Activated naive CD4-positive, alpha-beta T cell treated with anti-CD3 and anti-CD28 coated beads, Interleukin-2, amount 50 U/mL, for 72 hours (primary cell): ENCODE measurements around the gene SRP68. TPM values are rescaled to one million over a fixed set of nuclear protein-coding genes. Genes with fewer than 3 reads are reported as not detected.
A peak's percentile ranks its signal among the peaks of the same experiment; 100 is the strongest.

Experiments used
- ATAC-seq, 2 donors: fragments of 150-1000 bp; cut with Tn5 transposase; 2 replicates each; pipeline ENCODE4 v1.10.0; 2021; ENCODE audit warnings: mild to moderate bottlenecking in 2 of 2, moderate library complexity in 2 of 2
- DNase-seq, 2 donors: peaks; one replicate each; pipeline ENCODE4 v3.0.0; 2021 to 2022; ENCODE audit warnings: low spot score in 2 of 2
- H3K27ac Mint-ChIP-seq, 2 donors: one replicate each; pipeline ENCODE4 v1.8.0; 2022; ENCODE audit warnings: mild to moderate bottlenecking in 2 of 2, mixed read lengths in 2 of 2
- H3K36me3 Mint-ChIP-seq, 2 donors: one replicate each; pipeline ENCODE4 v1.8.0; 2022; ENCODE audit warnings: mixed read lengths in 2 of 2
- H3K9me3 Mint-ChIP-seq, 2 donors: one replicate each; pipeline ENCODE4 v1.8.0; 2022; ENCODE audit warnings: mixed read lengths in 2 of 2
- total RNA-seq, 2 donors: library from RNA; stranded (reverse); gene quantifications; one replicate each; pipeline ENCODE4 v1.2.3, GENCODE V29; 2022

The SRP68 gene
- total RNA-seq, 2 donors from 2014 or later = 78.8 to 162 TPM

GRCh38 chr17:76018801-76019200, 53.5 kb downstream of the SRP68 start:
- ATAC-seq = no peak
- Mint-ChIP-seq H3K27ac (peak overlapping the region in 1 of 2 donors; percentile 76), H3K36me3 (no peaks in the 10 kb centered on the region), H3K9me3 (no peaks in the 10 kb centered on the region)
- no peak for DNase-seq

DNA sequence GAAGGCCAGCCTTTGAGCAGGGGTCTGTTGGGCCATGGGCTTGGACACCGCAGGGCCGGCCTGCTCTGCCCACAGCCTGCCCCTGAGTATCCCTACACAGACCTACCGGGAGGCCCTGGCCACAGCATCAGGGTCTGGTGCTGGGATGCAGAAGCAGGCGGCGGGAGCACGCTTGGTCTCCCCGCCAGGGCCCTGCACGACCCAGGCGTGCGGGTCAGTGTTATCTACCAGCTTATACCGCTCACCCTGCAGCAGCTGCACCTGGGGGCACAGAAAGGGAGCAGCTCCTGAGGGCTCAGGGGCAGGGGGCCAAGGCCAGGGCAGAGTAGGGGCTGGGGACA, 54.0 kb downstream of the SRP68 start:
- Mint-ChIP-seq H3K27ac (peak overlapping the region in 1 of 2 donors; percentile 76), H3K9me3 (no peaks in the 10 kb centered on the region), H3K36me3 (no peaks in the 10 kb centered on the region)
- no peak for ATAC-seq
- DNase-seq = no peak

GRCh38 chr17:76017481-76018339, 54.6 kb downstream of the SRP68 start:
- no peak overlapping the region for H3K27ac Mint-ChIP-seq

DNA sequence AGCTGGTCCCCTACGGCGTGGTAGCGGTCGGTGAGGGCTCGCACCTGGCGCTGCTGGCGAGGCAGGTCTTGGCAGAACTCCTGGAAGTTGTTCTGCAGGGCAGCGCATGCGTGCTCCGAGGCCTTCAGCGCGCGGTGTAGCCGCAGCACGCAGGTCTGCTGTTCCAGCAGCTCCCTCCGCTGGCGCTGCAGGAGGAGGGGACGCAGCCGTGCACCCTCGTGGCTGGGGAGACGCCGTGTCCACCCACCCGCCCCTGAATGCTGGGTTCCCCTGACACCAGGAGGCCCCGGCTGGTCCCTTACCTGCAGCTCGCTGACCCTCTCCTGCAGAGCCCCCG, 57.4 kb downstream of the SRP68 start:
- Mint-ChIP-seq H3K27ac (no peak overlapping the region), H3K9me3 (no peaks in the 10 kb centered on the region), H3K36me3 (no peaks in the 10 kb centered on the region)
- DNase-seq = no peak
- ATAC-seq = no peak

More at GRCh38 chr17:76017481-76018339, 54.6 kb downstream of the SRP68 start:
- Mint-ChIP-seq H3K9me3 (no peaks in the 10 kb centered on the region), H3K36me3 (no peaks in the 10 kb centered on the region)
- DNase-seq = no peak
- no peak for ATAC-seq

DNA sequence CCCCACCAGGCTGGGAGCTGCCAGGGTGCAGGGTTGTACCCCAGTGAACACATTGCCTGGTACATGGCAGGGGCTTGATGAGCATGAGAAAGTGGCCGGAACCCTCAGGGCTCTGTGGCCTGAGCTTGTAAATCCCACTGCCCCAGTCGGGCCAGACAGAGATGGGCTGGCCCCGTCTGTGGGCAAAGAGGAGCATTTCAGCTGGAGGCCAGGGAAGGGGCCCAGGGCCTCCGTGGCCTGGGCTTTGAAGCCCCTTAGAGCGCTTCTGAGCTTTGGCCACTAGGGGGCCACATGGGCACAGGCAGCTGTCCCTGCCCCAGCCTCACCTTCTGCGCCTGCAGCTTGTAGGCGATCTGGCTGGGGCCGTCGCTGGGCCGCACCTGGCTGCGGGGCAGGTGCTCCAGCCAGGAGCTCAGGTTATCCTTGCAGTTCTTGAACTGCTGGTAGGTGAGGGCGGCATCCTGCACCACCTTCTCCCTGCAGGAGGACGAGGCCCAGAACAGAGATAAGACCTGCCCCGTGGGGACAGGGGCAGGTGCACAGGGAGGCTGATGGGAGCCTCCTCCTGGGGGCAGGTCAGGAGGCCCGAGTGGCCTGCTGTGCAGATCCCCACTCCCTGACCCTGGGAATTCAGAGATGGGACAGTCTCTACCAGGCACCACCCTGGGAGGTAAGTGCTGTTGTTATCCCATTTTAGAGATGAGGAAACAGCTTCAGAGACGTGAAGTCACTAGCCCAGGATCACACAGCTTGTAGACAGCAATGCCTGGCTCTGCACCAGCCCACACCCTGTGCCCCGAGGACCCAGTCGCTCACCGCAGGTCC, 58.0 kb downstream of the SRP68 start:
- Mint-ChIP-seq H3K36me3 (no peaks in the 10 kb centered on the region), H3K27ac (peak overlapping the region in 1 of 2 donors; percentile 54), H3K9me3 (no peaks in the 10 kb centered on the region)
- DNase-seq (peak; percentile 79 to 84), ATAC-seq (peak; percentile 98)

DNA sequence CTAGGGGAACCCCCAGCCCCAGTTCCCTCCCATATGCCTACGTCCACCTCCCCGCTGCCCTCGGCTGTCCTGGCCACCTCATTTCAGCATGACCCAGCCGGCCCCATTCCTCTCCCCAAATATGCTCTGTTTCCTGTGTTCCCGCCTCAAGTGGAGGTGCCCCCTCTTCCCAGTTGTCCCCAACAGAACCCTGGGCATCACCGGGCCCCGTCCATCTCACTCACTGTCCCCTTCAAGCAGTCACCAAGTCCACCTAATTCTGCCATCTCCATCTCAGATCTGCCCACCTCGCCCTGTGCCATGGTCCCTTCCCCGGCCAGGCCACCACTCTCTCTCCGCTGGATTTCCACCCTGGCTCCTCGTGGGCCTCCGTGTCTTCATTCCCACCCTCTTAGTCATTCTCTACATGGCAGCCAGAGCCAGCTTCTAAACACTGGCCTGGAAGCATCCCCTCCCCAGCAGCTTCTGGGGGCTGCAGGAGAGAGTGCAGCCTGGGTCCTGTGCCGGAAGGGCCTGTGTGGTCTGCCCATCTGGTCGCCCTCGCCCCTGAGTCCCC, 58.9 kb downstream of the SRP68 start:
- H3K9me3 Mint-ChIP-seq = no peaks in the 10 kb centered on the region
- ATAC-seq (no peak), DNase-seq (no peak)
- H3K27ac Mint-ChIP-seq = peak overlapping the region in 1 of 2 donors; percentile 54
- no peaks in the 10 kb centered on the region for H3K36me3 Mint-ChIP-seq

- Mint-ChIP-seq H3K36me3 (no peaks in the 10 kb centered on the region), H3K9me3 (no peaks in the 10 kb centered on the region), H3K27ac (no peak overlapping the region)
- DNase-seq = no peak
- ATAC-seq = no peak
These were observed 60.4 kb downstream of the SRP68 start for GRCh38 chr17:76011951-76012350.

GRCh38 chr17:76009969-76010661, 62.2 kb downstream of the SRP68 start:
- DNase-seq (no peak), ATAC-seq (no peak)
- H3K27ac Mint-ChIP-seq = peak overlapping the region in 1 of 2 donors; percentile 34
- no peaks in the 10 kb centered on the region for H3K36me3 Mint-ChIP-seq
- H3K9me3 Mint-ChIP-seq = no peaks in the 10 kb centered on the region

DNA sequence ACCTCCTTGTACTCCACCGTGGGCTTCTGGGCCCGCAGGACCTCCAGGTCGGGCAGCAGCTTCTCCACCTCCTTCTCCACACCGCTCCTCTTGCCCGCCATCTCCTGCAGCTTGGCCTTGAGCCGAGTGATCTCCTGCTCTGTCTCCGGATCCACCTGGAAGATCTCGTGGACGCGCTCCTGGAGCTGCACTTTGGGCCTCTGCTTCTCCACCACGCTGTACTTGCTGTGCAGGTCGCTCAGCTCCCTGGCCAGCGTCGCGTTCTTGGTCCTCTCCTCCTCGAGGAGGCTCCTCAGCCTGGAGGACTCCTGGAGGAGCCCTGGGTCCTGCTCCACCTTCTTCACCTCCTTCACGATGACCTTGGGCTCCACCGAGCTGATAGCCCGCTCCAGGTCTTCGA, 62.9 kb downstream of the SRP68 start:
- Mint-ChIP-seq H3K27ac (peak overlapping the region; percentile 19 to 57), H3K36me3 (no peaks in the 10 kb centered on the region), H3K9me3 (no peaks in the 10 kb centered on the region)
- no peak for DNase-seq
- ATAC-seq = no peak

DNA sequence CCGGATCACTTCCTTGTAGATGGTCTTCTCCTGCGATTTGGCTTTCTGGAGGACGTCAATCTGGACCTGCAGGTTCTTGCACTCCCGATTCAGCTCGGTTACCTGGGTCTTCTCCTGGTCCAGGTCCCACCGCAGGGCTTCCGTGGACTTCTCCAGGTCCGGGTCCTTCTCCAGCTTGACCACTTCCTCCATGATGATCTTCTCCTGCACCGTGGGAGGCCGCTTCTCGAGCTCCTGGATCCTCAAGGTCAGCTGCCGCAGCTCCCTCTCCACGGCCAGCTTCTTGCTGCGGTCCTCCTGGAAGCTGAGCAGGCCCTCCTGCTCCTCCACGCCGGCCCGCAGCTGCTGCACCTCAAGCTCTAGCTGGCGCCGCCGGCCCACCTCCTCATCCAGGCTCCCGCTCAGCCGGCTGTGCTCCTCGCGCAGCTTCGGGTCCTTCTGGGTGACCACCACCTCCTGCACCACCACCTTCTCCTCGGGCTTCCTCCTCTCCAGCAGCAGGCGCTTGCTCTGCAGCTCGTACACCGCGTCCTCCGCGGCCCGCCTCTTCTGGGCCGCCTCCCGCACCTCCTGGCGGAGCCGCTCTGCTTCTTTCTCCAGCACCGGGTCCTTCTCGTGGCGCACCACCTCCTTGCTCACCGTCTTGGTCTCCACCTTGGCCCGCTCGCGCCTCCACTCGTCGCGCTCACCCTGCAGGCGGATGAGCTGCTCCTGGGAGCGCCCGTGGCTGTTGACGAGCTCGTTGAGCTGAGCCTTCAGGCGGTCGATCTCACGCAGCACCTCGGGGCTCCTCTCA, 63.5 kb downstream of the SRP68 start:
- peak overlapping the region in 1 of 2 donors; percentile 57 for H3K27ac Mint-ChIP-seq
- H3K9me3 Mint-ChIP-seq = no peaks in the 10 kb centered on the region
- no peaks in the 10 kb centered on the region for H3K36me3 Mint-ChIP-seq
- ATAC-seq (no peak), DNase-seq (no peak)

- Mint-ChIP-seq H3K27ac (no peak overlapping the region), H3K36me3 (no peaks in the 10 kb centered on the region), H3K9me3 (no peaks in the 10 kb centered on the region)
- ATAC-seq (no peak), DNase-seq (no peak)
These were observed 64.1 kb downstream of the SRP68 start for GRCh38 chr17:76008208-76008607.

DNA sequence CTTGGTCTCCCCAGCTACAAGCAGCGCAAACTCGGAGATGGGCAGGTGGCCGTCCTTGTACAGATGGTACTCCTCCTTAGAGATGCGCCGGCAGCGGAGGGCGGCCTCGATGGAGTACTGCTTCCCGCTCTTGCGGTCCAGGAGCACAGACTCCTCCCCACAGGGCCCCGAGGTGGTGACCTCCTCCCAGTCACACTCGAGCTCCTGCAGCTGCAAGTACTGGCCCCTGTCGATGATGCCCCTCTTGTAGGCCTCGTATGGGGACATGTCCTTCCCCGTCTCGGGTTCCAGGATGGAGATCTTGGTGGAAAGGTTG, 64.5 kb downstream of the SRP68 start:
- Mint-ChIP-seq H3K36me3 (no peaks in the 10 kb centered on the region), H3K9me3 (no peaks in the 10 kb centered on the region), H3K27ac (no peak overlapping the region)
- ATAC-seq (no peak), DNase-seq (no peak)

DNA sequence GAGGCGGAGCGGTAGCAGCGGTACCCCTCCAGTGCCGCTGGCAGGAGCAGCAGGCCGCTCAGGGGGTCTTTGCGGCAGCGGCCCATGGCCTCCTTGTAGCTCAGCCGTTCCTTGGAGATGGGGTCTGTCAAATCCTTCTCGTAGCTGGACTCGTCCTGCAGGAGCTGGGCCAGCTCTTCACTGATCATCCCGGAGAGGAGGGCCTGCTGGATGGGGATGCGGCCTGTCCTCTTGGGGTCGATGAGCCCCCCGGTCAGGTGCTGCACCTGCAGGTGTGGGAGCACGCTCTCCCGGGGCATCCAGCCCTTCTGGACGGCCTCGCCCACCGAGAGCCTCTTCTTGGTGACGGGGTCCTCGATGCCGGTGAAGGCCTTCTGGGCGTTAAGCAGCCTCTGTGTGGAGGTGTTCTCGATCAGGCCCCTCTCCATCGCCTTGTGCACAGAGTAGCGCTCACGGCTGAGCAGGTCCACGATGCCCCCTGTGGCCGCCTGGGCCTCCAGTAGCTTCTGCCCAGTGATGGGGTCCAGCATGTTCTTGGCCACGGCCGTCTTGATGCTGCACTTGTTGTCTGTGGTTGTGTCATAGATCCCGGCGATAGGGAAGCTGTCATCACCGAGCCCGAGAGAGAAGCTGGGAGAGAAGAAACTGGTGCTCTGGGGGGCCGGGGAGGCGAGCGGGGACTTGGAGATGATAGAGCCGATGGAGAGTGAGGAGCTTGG, 65.0 kb downstream of the SRP68 start:
- Mint-ChIP-seq H3K27ac (no peak overlapping the region), H3K36me3 (no peaks in the 10 kb centered on the region), H3K9me3 (no peaks in the 10 kb centered on the region)
- no peak for DNase-seq
- ATAC-seq = no peak

GRCh38 chr17:76005263-76006149, 66.8 kb downstream of the SRP68 start:
- ATAC-seq (peak; percentile 78 to 82), DNase-seq (peak; percentile 78 to 97)
- Mint-ChIP-seq H3K36me3 (no peaks in the 10 kb centered on the region), H3K27ac (peak overlapping the region in 1 of 2 donors; percentile 9), H3K9me3 (no peaks in the 10 kb centered on the region)

- no peaks in the 10 kb centered on the region for H3K9me3 Mint-ChIP-seq
- ATAC-seq (no peak), DNase-seq (no peak)
- H3K27ac Mint-ChIP-seq = no peak overlapping the region
- no peaks in the 10 kb centered on the region for H3K36me3 Mint-ChIP-seq
These were observed 67.5 kb downstream of the SRP68 start for GRCh38 chr17:76004750-76005262.
